HCT116 (cell line): ENCODE measurements around the gene CSTF3. TPM values are rescaled to one million over a fixed set of nuclear protein-coding genes. Genes with fewer than 3 reads are reported as not detected.

Experiments
- ATAC-seq: fragments of 200-7000 bp; cut with Tn5 transposase; 2 replicates; pipeline ENCODE4 v1.9.1; 2020; ENCODE audit warnings: mild to moderate bottlenecking, moderate library complexity
- BruUV-seq: library from RNA; stranded (reverse); fragments of 400-500 nt; replicated peaks from 2 replicates; lab custom pipeline; 2021; lab: Mats Ljungman, UMichigan
- CTCF ChIA-PET: fragments of 300-600 bp; sonication (Branson Sonifier 250); formaldehyde crosslinking; loops from one replicate; lab custom pipeline; 2021; ENCODE audit warnings: antibody characterized with exemption; lab: Charles Lee
- POLR2A ChIA-PET: fragments of 300-600, 350-600 bp; sonication (Branson Sonifier 250); formaldehyde crosslinking; loops from one replicate; lab custom pipeline; 2021; ENCODE audit warnings: antibody characterized with exemption; lab: Charles Lee
- RAD21 ChIA-PET, 2 experiments: fragments of 300-600 bp; sonication (Branson Sonifier 250); formaldehyde crosslinking; loops; one replicate each; lab custom pipeline; 2023; ENCODE audit warnings: low total read pairs in 2 of 2; ENCODE audit not compliant: uncharacterized antibody in 2 of 2, unreplicated experiment in 2 of 2, low non-redundant PET in 1 of 2; lab: Charles Lee
- DNase-seq: peaks from one replicate; pipeline ENCODE4 v3.0.0-alpha.2; 2010; ENCODE audit warnings: low read depth, low spot score
- H2AFZ ChIP-seq: fragments of 200-600 bp; shearing (Covaris generic), sonication (generic); 2 replicates; pipeline ENCODE4 v1.6.1; 2017; ENCODE audit warnings: low read depth, mixed run types, mixed read lengths, antibody characterized with exemption, low read length; ENCODE audit not compliant: poor library complexity, severe bottlenecking
- H3K27ac ChIP-seq: 2 replicates; pipeline ENCODE4 v1.5.1; 2012; ENCODE audit warnings: low read depth, low read length
- H3K27me3 ChIP-seq: fragments of 200-600 bp; sonication (generic); 2 replicates; pipeline ENCODE4 v1.6.1; 2016; ENCODE audit warnings: mixed run types, low read length, mixed read lengths; ENCODE audit not compliant: insufficient read depth
- H3K36me3 ChIP-seq, 2 experiments: fragments of 200-500 bp in 1 of 2; fragments of 200-600 bp in 1 of 2; sonication (Bioruptor generic) in 1 of 2; sonication (generic) in 1 of 2; 2 replicates each; pipeline versions ENCODE4 v1.5.1 to v1.6.1; 2014 to 2016; ENCODE audit warnings: low read length in 2 of 2, inconsistent platforms in 1 of 2, mixed read lengths in 1 of 2, mixed run types in 1 of 2; ENCODE audit not compliant: insufficient read depth in 2 of 2, control insufficient read depth in 1 of 2
- H3K4me1 ChIP-seq, 2 experiments: fragments of 200-600 bp in 1 of 2; sonication (generic) in 1 of 2; 2 replicates each; pipeline versions ENCODE4 v1.5.1 to v1.6.1; 2012 to 2017; ENCODE audit warnings: low read length in 2 of 2, inconsistent platforms in 1 of 2, mild to moderate bottlenecking in 1 of 2, mixed read lengths in 1 of 2, mixed run types in 1 of 2, moderate library complexity in 1 of 2; ENCODE audit not compliant: insufficient read depth in 2 of 2, control insufficient read depth in 1 of 2
- H3K4me2 ChIP-seq: fragments of 200-600 bp; sonication (generic); 2 replicates; pipeline ENCODE4 v1.6.1; 2017; ENCODE audit warnings: mixed run types, low read length, mixed read lengths
- H3K4me3 ChIP-seq, 2 experiments: fragments of 200-600 bp in 1 of 2; sonication (generic) in 1 of 2; replicated peaks in 1 of 2; 2 replicates each; pipeline ENCODE4 v1.5.1; 2011 to 2016; ENCODE audit warnings: low read length in 2 of 2, control low read depth in 1 of 2, low read depth in 1 of 2, mild to moderate bottlenecking in 1 of 2, mixed read lengths in 1 of 2, mixed run types in 1 of 2
- H3K79me2 ChIP-seq: fragments of 200-600 bp; sonication (generic); 2 replicates; pipeline ENCODE4 v1.6.1; 2017; ENCODE audit warnings: mild to moderate bottlenecking, mixed run types, low read length, moderate library complexity, mixed read lengths; ENCODE audit not compliant: insufficient read depth
- H3K9ac ChIP-seq: fragments of 200-600 bp; sonication (generic); 2 replicates; pipeline ENCODE4 v1.6.1; 2016; ENCODE audit warnings: low read length, mixed read lengths
- H3K9me2 ChIP-seq: fragments of 200-600 bp; sonication (generic), shearing (Covaris generic); 2 replicates; pipeline ENCODE4 v1.6.1; 2017; ENCODE audit warnings: mixed run types, mild to moderate bottlenecking, moderate library complexity; ENCODE audit not compliant: insufficient read depth
- H3K9me3 ChIP-seq, 2 experiments: fragments of 200-500 bp in 1 of 2; fragments of 200-600 bp in 1 of 2; sonication (Bioruptor generic) in 1 of 2; sonication (generic) in 1 of 2; 2 replicates each; pipeline ENCODE4 v1.6.1; 2014 to 2017; ENCODE audit warnings: low read length in 2 of 2, mixed read lengths in 2 of 2, inconsistent platforms in 1 of 2, low read depth in 1 of 2, mild to moderate bottlenecking in 1 of 2, mixed run types in 1 of 2, moderate library complexity in 1 of 2; ENCODE audit not compliant: control insufficient read depth in 1 of 2, insufficient read depth in 1 of 2
- H4K20me1 ChIP-seq: fragments of 200-600 bp; sonication (generic), shearing (Covaris generic); 2 replicates; pipeline ENCODE4 v1.6.1; 2017; ENCODE audit warnings: mixed run types, mild to moderate bottlenecking, moderate library complexity; ENCODE audit not compliant: insufficient read depth
- EGR1 ChIP-seq: IDR thresholded peaks from 2 replicates; pipeline ENCODE4 v1.6.1; 2012; ENCODE audit warnings: low read depth
- JUND ChIP-seq: IDR thresholded peaks from 2 replicates; pipeline ENCODE4 v1.6.1; 2012
- MAX ChIP-seq: IDR thresholded peaks from 2 replicates; pipeline ENCODE4 v1.6.1; 2012
- POLR2A ChIP-seq: IDR thresholded peaks from 2 replicates; pipeline ENCODE4 v1.7.0; 2011; ENCODE audit warnings: borderline replicate concordance; ENCODE audit not compliant: insufficient read depth, insufficient read length; ENCODE audit errors: extremely low read depth
- SP1 ChIP-seq: IDR thresholded peaks from 2 replicates; pipeline ENCODE4 v1.6.1; 2012; ENCODE audit warnings: low read depth
- SRF ChIP-seq: IDR thresholded peaks from 2 replicates; pipeline ENCODE4 v1.6.1; 2012; ENCODE audit warnings: low read depth
- TCF7L2 ChIP-seq: IDR thresholded peaks from 2 replicates; pipeline ENCODE4 v1.7.0; 2011; ENCODE audit warnings: borderline replicate concordance, inconsistent platforms; ENCODE audit not compliant: insufficient read depth, insufficient read length; ENCODE audit errors: extremely low read depth
- ZFX ChIP-seq: fragments of 450-650 bp; IDR thresholded peaks from 2 replicates; pipeline ENCODE4 v1.6.1; 2017
- ZNF274 ChIP-seq: fragments of 200-500 bp; sonication (Bioruptor generic); IDR thresholded peaks from 2 replicates; pipeline ENCODE4 v1.6.1; 2014; ENCODE audit warnings: mild to moderate bottlenecking, low read depth, low read length, inconsistent platforms
- intact Hi-C: fragments of 100-400 bp; cut with micrococcal nuclease; formaldehyde crosslinking; loops from 2 replicates; pipeline ENCODE4 v1.10.0; 2022
- total RNA-seq: library from RNA; stranded (reverse); gene quantifications from one replicate; pipeline ENCODE4 v1.2.1, GENCODE V29; 2021; ENCODE audit not compliant: unreplicated experiment
- TF ChIP-seq, protein P1 (sequence below): IDR thresholded peaks from 2 replicates; pipeline ENCODE4 v1.6.1; 2011; ENCODE audit warnings: mild to moderate bottlenecking, low read length, moderate library complexity; ENCODE audit not compliant: insufficient replicate concordance; ENCODE audit errors: extremely low read depth
- TF ChIP-seq, protein P2 (sequence below): IDR thresholded peaks from 2 replicates; pipeline ENCODE4 v1.6.1; 2012; ENCODE audit warnings: low read depth

CSTF3 gene
- total RNA-seq, 1 experiment from 2014 or later: 39.3 TPM

DNA sequence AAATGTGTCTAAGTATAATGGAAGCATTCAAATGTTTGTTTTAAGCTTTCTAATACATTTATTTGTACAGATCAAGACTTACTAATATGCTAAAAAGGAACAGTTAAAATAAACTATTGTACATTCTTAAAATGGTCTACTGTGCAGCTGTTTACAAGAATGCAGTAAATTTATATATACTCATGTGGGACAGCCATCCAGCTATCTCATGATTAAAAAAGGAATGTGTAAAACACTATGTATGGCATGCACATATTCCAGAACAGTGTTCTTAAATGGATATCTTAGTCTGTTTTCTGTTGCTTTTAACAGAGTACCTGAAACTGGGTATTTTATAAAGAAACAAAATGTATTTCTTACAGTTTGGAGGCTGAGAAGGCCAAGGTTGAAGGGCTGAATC is 30.2 kb upstream of the CSTF3 start:
- Histone ChIP-seq H3K36me3 (no peaks in the 10 kb centered on the region), H3K79me2 (no peaks in the 10 kb centered on the region), H3K9ac (no peak overlapping the region), H4K20me1 (no peaks in the 10 kb centered on the region), H3K9me3 (no peaks in the 10 kb centered on the region), H3K4me1 (no peaks in the 10 kb centered on the region), H3K4me3 (no peak overlapping the region), H3K9me2 (no peaks in the 10 kb centered on the region), H2AFZ (no peak overlapping the region), H3K27ac (no peak overlapping the region), H3K4me2 (no peak overlapping the region), H3K27me3 (no peaks in the 10 kb centered on the region)
- RAD21 ChIA-PET: no interaction called here
- no TSS peak for BruUV-seq
- intact Hi-C loops: no loop called here
- ATAC-seq: no peak
- CTCF ChIA-PET: no interaction called here
- POLR2A ChIA-PET: no interaction called here
- DNase-seq: no peak
- TF ChIP-seq SP1 (no peak), MAX (no peak), POLR2A (no peak), EGR1 (no peak), SRF (no peak)
- TF ChIP-seq, protein P1, sequence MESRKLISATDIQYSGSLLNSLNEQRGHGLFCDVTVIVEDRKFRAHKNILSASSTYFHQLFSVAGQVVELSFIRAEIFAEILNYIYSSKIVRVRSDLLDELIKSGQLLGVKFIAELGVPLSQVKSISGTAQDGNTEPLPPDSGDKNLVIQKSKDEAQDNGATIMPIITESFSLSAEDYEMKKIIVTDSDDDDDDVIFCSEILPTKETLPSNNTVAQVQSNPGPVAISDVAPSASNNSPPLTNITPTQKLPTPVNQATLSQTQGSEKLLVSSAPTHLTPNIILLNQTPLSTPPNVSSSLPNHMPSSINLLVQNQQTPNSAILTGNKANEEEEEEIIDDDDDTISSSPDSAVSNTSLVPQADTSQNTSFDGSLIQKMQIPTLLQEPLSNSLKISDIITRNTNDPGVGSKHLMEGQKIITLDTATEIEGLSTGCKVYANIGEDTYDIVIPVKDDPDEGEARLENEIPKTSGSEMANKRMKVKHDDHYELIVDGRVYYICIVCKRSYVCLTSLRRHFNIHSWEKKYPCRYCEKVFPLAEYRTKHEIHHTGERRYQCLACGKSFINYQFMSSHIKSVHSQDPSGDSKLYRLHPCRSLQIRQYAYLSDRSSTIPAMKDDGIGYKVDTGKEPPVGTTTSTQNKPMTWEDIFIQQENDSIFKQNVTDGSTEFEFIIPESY: no peak

DNA sequence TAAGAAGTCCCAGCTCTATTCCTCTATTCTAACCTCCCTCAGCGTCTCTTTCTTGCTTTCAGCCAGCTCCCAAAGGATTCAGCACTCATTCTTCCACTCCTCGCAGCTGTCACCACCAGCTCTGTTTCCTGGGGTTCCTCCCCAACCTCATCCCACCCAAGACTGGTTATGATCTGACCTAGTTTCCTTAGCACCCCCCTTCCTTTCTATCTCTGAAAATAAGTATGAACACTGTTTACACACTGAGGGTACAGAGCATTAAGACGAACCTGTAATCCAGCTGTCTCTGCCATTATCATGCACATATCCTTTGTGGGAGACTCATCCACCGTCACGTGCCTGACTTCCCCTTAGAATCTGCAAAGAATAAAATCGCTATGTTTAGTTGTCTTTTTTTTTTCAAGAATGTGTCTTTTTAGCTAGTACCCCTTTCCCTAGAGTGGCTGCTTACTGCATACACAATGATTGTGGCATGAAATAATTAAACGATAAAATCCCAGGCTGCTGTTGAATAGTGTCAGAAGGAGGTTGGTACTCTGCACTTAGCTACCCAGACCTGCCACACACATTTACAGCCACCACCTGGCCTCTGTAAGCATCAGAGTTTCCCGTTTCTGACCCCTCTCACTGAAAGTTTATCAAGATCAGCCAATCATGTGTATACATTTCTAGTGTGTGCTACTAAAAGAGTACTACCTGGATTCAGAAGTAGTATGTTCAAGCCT is 26.9 kb upstream of the CSTF3 start:
- ATAC-seq (no peak), DNase-seq (no peak)
- RAD21 ChIA-PET: no interaction called here
- Histone ChIP-seq H2AFZ (no peak overlapping the region), H3K4me1 (no peaks in the 10 kb centered on the region), H3K79me2 (no peaks in the 10 kb centered on the region), H3K9ac (no peak overlapping the region), H3K4me3 (no peak overlapping the region), H3K27ac (no peak overlapping the region), H3K9me3 (no peaks in the 10 kb centered on the region), H3K36me3 (no peaks in the 10 kb centered on the region), H3K9me2 (no peaks in the 10 kb centered on the region), H3K4me2 (no peak overlapping the region), H4K20me1 (no peaks in the 10 kb centered on the region), H3K27me3 (no peaks in the 10 kb centered on the region)
- POLR2A ChIA-PET: no interaction called here
- CTCF ChIA-PET: no interaction called here
- intact Hi-C loops: no loop called here
- TF ChIP-seq ZFX: no peak
- TF ChIP-seq, protein P2, sequence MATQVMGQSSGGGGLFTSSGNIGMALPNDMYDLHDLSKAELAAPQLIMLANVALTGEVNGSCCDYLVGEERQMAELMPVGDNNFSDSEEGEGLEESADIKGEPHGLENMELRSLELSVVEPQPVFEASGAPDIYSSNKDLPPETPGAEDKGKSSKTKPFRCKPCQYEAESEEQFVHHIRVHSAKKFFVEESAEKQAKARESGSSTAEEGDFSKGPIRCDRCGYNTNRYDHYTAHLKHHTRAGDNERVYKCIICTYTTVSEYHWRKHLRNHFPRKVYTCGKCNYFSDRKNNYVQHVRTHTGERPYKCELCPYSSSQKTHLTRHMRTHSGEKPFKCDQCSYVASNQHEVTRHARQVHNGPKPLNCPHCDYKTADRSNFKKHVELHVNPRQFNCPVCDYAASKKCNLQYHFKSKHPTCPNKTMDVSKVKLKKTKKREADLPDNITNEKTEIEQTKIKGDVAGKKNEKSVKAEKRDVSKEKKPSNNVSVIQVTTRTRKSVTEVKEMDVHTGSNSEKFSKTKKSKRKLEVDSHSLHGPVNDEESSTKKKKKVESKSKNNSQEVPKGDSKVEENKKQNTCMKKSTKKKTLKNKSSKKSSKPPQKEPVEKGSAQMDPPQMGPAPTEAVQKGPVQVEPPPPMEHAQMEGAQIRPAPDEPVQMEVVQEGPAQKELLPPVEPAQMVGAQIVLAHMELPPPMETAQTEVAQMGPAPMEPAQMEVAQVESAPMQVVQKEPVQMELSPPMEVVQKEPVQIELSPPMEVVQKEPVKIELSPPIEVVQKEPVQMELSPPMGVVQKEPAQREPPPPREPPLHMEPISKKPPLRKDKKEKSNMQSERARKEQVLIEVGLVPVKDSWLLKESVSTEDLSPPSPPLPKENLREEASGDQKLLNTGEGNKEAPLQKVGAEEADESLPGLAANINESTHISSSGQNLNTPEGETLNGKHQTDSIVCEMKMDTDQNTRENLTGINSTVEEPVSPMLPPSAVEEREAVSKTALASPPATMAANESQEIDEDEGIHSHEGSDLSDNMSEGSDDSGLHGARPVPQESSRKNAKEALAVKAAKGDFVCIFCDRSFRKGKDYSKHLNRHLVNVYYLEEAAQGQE: no peak
- no peak for TF ChIP-seq TCF7L2
- no peak for TF ChIP-seq JUND
- TF ChIP-seq ZNF274: no peak
- no TSS peak for BruUV-seq
